WTC11 (cell line): ENCODE measurements around the gene TPT1.

Experiments
- ZNF232 ChIP-seq: sonication (generic); formaldehyde crosslinking; IDR thresholded peaks from 2 replicates; pipeline ENCODE4 v1.8.0; 2022; ENCODE audit warnings: mild to moderate bottlenecking, missing genetic modification reagents
- TF ChIP-seq, protein P1 (sequence below): sonication (generic); formaldehyde crosslinking; IDR thresholded peaks from 2 replicates; pipeline ENCODE4 v1.8.0; 2022; ENCODE audit warnings: mild to moderate bottlenecking, missing genetic modification reagents
- TF ChIP-seq, protein P2 (sequence below): sonication (generic); formaldehyde crosslinking; IDR thresholded peaks from 2 replicates; pipeline ENCODE4 v1.8.1; 2022; ENCODE audit warnings: low read depth, missing genetic modification reagents, borderline replicate concordance
- TF ChIP-seq, protein P3 (sequence below): sonication (generic); formaldehyde crosslinking; conservative IDR thresholded peaks from 2 replicates; pipeline ENCODE4 v1.8.1; 2022; ENCODE audit warnings: mild to moderate bottlenecking, missing genetic modification reagents
- TF ChIP-seq, protein P4 (sequence below): fragments of 200-600 bp; IDR thresholded peaks from 2 replicates; pipeline ENCODE4 v1.8.0; 2022; ENCODE audit warnings: antibody characterized with exemption
- TF ChIP-seq, protein P5 (sequence below): fragments of 250-450 bp; sonication (Bioruptor Pico); IDR thresholded peaks from 2 replicates; pipeline ENCODE4 v2.1.2; 2022; ENCODE audit warnings: mild to moderate bottlenecking, moderate library complexity

DNA sequence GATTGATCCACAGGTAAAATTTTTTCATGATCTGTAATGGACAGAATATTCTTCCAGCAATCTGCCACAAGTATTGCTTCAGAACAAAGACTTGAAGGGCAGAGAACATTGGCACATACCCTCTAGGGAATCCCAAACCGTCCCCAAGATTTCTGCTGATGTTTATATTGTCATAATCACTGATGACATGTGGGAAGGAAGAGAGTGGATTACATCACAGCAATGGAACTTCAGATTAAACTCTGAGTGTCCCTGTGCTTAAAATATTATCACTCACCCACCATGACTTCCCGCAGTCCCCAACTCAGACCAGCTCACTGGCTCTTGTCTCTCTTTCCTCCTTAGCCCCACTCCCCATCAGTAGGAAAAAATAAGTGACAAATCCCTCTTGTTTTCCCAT, 8.5 kb upstream of the TPT1 start:
- TF ChIP-seq, protein P1, sequence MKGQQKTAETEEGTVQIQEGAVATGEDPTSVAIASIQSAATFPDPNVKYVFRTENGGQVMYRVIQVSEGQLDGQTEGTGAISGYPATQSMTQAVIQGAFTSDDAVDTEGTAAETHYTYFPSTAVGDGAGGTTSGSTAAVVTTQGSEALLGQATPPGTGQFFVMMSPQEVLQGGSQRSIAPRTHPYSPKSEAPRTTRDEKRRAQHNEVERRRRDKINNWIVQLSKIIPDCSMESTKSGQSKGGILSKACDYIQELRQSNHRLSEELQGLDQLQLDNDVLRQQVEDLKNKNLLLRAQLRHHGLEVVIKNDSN (CRISPR knock-in tag) = no peak
- TF ChIP-seq, protein P2, sequence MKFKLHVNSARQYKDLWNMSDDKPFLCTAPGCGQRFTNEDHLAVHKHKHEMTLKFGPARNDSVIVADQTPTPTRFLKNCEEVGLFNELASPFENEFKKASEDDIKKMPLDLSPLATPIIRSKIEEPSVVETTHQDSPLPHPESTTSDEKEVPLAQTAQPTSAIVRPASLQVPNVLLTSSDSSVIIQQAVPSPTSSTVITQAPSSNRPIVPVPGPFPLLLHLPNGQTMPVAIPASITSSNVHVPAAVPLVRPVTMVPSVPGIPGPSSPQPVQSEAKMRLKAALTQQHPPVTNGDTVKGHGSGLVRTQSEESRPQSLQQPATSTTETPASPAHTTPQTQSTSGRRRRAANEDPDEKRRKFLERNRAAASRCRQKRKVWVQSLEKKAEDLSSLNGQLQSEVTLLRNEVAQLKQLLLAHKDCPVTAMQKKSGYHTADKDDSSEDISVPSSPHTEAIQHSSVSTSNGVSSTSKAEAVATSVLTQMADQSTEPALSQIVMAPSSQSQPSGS (CRISPR knock-in tag) = no peak
- TF ChIP-seq, protein P3, sequence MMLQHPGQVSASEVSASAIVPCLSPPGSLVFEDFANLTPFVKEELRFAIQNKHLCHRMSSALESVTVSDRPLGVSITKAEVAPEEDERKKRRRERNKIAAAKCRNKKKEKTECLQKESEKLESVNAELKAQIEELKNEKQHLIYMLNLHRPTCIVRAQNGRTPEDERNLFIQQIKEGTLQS = no peak
- TF ChIP-seq, protein P4, sequence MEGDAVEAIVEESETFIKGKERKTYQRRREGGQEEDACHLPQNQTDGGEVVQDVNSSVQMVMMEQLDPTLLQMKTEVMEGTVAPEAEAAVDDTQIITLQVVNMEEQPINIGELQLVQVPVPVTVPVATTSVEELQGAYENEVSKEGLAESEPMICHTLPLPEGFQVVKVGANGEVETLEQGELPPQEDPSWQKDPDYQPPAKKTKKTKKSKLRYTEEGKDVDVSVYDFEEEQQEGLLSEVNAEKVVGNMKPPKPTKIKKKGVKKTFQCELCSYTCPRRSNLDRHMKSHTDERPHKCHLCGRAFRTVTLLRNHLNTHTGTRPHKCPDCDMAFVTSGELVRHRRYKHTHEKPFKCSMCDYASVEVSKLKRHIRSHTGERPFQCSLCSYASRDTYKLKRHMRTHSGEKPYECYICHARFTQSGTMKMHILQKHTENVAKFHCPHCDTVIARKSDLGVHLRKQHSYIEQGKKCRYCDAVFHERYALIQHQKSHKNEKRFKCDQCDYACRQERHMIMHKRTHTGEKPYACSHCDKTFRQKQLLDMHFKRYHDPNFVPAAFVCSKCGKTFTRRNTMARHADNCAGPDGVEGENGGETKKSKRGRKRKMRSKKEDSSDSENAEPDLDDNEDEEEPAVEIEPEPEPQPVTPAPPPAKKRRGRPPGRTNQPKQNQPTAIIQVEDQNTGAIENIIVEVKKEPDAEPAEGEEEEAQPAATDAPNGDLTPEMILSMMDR = no peak
- TF ChIP-seq, protein P5, sequence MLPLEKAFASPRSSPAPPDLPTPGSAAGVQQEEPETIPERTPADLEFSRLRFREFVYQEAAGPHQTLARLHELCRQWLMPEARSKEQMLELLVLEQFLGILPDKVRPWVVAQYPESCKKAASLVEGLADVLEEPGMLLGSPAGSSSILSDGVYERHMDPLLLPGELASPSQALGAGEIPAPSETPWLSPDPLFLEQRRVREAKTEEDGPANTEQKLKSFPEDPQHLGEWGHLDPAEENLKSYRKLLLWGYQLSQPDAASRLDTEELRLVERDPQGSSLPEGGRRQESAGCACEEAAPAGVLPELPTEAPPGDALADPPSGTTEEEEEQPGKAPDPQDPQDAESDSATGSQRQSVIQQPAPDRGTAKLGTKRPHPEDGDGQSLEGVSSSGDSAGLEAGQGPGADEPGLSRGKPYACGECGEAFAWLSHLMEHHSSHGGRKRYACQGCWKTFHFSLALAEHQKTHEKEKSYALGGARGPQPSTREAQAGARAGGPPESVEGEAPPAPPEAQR = no peak
- TF ChIP-seq ZNF232 (CRISPR knock-in tag) = no peak
